AML-193 (cell line): Measurements from ENCODE around the gene NAT10.

ENCODE experiments used
- DNase-seq, 2 experiments: peaks; one replicate each; lab custom pipeline; 2025; lab: John Stamatoyannopoulos, UW

Gene NAT10

GRCh38 chr11:34189191-34189590, 83.8 kb downstream of the NAT10 start:
- no peak for DNase-seq

GRCh38 chr11:34190192-34191139, 85.0 kb downstream of the NAT10 start:
- no peak for DNase-seq

- no peak for DNase-seq
Observed at GRCh38 chr11:34191578-34191977, 86.1 kb downstream of the NAT10 start.

- DNase-seq: no peak
Observed at GRCh38 chr11:34192481-34193401, 87.3 kb downstream of the NAT10 start.

DNA sequence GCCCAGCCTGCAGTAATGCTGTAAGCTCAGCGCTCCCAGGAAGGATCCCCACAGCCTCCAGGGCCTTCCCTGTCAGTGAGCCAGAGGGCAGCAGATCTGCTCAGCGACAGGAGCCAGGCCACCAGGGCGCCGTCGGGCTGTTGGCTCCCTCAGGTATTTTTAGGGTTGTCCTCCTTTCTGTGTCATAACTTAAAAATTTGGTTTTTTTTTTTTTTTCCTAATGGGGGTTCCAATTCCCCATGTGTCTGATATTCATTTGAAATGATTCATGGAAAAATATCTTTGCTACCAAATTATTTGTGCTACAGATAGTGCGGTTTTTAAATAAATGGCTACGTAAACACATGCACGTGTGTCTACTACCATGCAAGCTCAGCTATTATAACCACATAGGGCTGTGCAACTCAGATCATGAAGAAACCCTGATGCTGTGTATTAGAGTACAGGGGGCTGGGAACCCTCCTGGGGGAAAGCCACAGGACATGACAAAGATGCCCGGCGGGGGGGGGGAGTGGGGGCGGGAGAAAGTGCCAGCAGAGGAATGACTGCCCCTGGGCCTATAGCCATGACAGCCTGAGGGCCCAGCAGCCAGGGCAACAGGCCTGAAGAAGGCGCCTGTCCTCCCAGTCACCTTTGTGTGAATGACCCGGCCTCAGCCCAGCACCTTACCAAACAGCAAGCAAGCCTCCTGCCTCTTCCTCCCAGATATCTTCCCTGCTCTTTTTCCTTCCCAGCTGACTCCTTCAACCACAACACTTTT, 89.3 kb downstream of the NAT10 start:
- no peak for DNase-seq
